ENCODE measurements around the gene JAKMIP2.

Gene JAKMIP2

DNA sequence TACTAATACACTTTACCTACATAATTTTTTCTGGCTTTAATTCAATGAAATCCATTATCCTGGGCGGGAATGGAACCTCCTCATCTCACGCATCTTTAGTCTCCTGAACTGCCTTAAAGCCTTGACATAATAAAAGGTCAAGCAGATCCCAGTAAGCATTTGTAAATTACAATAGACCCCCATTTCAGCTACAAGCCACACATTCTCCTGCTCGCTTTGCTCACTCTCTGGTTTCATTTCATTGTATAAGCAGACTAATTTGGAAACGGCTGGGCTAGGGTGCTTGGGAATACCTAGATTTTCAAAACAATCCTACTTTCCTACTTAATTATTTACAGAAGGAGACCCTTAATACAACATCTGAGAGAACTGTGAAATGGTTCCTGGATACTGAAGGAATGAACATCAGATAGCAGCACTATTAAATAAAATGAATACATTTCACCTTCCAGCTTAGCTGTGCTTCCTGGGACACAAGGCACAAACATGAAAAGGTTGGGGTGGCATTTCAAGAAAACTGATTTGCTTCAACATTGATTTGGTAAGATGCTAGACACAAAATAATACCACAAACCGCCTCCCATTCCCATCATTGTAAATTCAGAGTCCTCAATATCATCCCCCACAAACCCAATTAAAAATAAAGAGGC lies 1.5 kb downstream of the JAKMIP2 start:
- Histone ChIP-seq H2AFZ (ENCODE audit: low read length) (no peak overlapping the region), H3K4me2 (ENCODE audit: low read depth, low read length, poor library complexity, severe bottlenecking) (peak overlapping the region; percentile 88), H3K4me1 (ENCODE audit: insufficient read depth, low read length, poor library complexity, severe bottlenecking) (peaks cover 50% of the 10 kb centered on the region), H3K36me3 (ENCODE audit: insufficient read depth, low read length) (no peaks in the 10 kb centered on the region), H3F3A (ENCODE audit: low read depth) (peaks cover 4% of the 10 kb centered on the region), H4K20me1 (ENCODE audit: insufficient read depth, low read length, poor library complexity, severe bottlenecking) (peaks cover 3% of the 10 kb centered on the region), H3K79me2 (ENCODE audit: insufficient read depth, low read length) (peaks cover 39% of the 10 kb centered on the region), H3K27me3 (ENCODE audit: insufficient read depth, low read length, poor library complexity, severe bottlenecking) (no peaks in the 10 kb centered on the region), H3K9ac (ENCODE audit: low read depth, low read length, poor library complexity, severe bottlenecking) (peak overlapping the region; percentile 93), H3K9me3 (ENCODE audit: insufficient read depth, low read depth, low read length) (no peaks in the 10 kb centered on the region), H3K9me2 (replicated peaks; ENCODE audit: low read depth, low read length) (no peaks in the 10 kb centered on the region), H3K4me3 (ENCODE audit: low read length, poor library complexity, severe bottlenecking) (peak overlapping the region; percentile 99)
- TF ChIP-seq, protein P1, sequence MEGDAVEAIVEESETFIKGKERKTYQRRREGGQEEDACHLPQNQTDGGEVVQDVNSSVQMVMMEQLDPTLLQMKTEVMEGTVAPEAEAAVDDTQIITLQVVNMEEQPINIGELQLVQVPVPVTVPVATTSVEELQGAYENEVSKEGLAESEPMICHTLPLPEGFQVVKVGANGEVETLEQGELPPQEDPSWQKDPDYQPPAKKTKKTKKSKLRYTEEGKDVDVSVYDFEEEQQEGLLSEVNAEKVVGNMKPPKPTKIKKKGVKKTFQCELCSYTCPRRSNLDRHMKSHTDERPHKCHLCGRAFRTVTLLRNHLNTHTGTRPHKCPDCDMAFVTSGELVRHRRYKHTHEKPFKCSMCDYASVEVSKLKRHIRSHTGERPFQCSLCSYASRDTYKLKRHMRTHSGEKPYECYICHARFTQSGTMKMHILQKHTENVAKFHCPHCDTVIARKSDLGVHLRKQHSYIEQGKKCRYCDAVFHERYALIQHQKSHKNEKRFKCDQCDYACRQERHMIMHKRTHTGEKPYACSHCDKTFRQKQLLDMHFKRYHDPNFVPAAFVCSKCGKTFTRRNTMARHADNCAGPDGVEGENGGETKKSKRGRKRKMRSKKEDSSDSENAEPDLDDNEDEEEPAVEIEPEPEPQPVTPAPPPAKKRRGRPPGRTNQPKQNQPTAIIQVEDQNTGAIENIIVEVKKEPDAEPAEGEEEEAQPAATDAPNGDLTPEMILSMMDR (conservative IDR thresholded peaks at IDR 0.05; ENCODE audit: low read length), result no peak
- no peak for TF ChIP-seq EZH2phosphoT487 (IDR thresholded peaks at IDR 0.05; ENCODE audit: borderline replicate concordance)

DNA sequence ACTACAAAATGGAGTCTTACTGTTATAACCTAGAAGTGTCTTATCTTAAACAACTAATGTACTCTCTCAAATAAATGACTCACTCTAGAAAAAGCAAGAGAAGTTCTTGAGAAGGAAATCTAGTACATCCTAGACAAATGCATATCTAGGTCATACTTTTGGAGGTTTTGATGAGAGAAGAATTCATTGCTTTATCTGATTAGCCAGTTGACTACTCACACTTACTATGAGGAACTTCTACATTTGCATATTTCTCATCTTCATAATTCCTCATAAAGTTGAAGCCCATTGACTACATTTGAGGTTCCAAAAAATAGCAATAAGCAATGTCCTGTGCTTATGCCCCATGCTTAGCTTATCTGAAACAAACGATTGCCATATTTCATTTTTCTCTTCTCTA lies 2.8 kb downstream of the JAKMIP2 start:
- Histone ChIP-seq H4K20me1 (ENCODE audit: insufficient read depth, low read length, poor library complexity, severe bottlenecking) (peaks cover 3% of the 10 kb centered on the region), H3K4me3 (ENCODE audit: low read length, poor library complexity, severe bottlenecking) (peak overlapping the region; percentile 99), H3K79me2 (ENCODE audit: insufficient read depth, low read length) (peaks cover 45% of the 10 kb centered on the region), H3K4me1 (ENCODE audit: insufficient read depth, low read length, poor library complexity, severe bottlenecking) (peaks cover 50% of the 10 kb centered on the region), H3K27me3 (ENCODE audit: insufficient read depth, low read length, poor library complexity, severe bottlenecking) (no peaks in the 10 kb centered on the region), H3K4me2 (ENCODE audit: low read depth, low read length, poor library complexity, severe bottlenecking) (peak overlapping the region; percentile 88), H3K36me3 (ENCODE audit: insufficient read depth, low read length) (no peaks in the 10 kb centered on the region), H2AFZ (ENCODE audit: low read length) (no peak overlapping the region), H3F3A (ENCODE audit: low read depth) (peaks cover 4% of the 10 kb centered on the region), H3K9ac (ENCODE audit: low read depth, low read length, poor library complexity, severe bottlenecking) (peak overlapping the region; percentile 93), H3K9me3 (ENCODE audit: insufficient read depth, low read depth, low read length) (no peaks in the 10 kb centered on the region), H3K9me2 (replicated peaks; ENCODE audit: low read depth, low read length) (no peaks in the 10 kb centered on the region)
- TF ChIP-seq, protein P1 (conservative IDR thresholded peaks at IDR 0.05; ENCODE audit: low read length), result no peak
- TF ChIP-seq EZH2phosphoT487 (IDR thresholded peaks at IDR 0.05; ENCODE audit: borderline replicate concordance), result no peak

DNA sequence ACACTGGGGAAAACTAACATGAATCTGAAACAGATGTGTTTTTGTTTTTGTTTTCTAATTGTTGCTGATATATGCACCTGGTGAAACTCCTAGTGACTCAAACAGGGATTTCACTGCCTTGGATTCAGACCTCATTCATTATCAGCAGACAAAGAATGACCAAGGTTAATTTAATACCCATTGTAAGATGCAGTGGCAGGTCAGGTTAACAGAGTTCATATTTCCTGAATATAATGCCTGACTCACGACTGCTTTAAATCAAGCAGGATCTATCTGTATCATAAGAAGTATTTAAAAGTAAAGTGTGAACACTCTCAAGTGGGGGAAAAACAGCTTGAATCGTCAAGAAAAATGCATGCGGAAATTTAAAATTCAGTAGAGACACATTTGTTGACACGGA lies 5.5 kb downstream of the JAKMIP2 start:
- H3K9me3 ChIP-seq (ENCODE audit: insufficient read depth, low read depth, low read length), result no peaks in the 10 kb centered on the region
- H3K9ac ChIP-seq (ENCODE audit: low read depth, low read length, poor library complexity, severe bottlenecking), result no peak overlapping the region
- no peak overlapping the region for H2AFZ ChIP-seq (ENCODE audit: low read length)
- no peak for TF ChIP-seq EZH2phosphoT487 (IDR thresholded peaks at IDR 0.05; ENCODE audit: borderline replicate concordance)
- TF ChIP-seq, protein P1 (conservative IDR thresholded peaks at IDR 0.05; ENCODE audit: low read length), result no peak
- no peaks in the 10 kb centered on the region for H3F3A ChIP-seq (ENCODE audit: low read depth)
- no peaks in the 10 kb centered on the region for H3K27me3 ChIP-seq (ENCODE audit: insufficient read depth, low read length, poor library complexity, severe bottlenecking)
- H4K20me1 ChIP-seq (ENCODE audit: insufficient read depth, low read length, poor library complexity, severe bottlenecking), result peaks cover 3% of the 10 kb centered on the region
- H3K36me3 ChIP-seq (ENCODE audit: insufficient read depth, low read length), result no peaks in the 10 kb centered on the region
- peaks cover 45% of the 10 kb centered on the region for H3K79me2 ChIP-seq (ENCODE audit: insufficient read depth, low read length)
- H3K4me3 ChIP-seq (ENCODE audit: low read length, poor library complexity, severe bottlenecking), result no peak overlapping the region
- H3K4me1 ChIP-seq (ENCODE audit: insufficient read depth, low read length, poor library complexity, severe bottlenecking), result peaks cover 47% of the 10 kb centered on the region
- H3K4me2 ChIP-seq (ENCODE audit: low read depth, low read length, poor library complexity, severe bottlenecking), result peak overlapping the region; percentile 8
- no peaks in the 10 kb centered on the region for H3K9me2 ChIP-seq (replicated peaks; ENCODE audit: low read depth, low read length)
